WTC11 (cell line): ENCODE results near the gene SHANK3.

ENCODE experiments used
- ATF1 ChIP-seq: sonication (generic); formaldehyde crosslinking; IDR thresholded peaks from 2 replicates; pipeline ENCODE4 v1.8.1; 2023; ENCODE audit warnings: mild to moderate bottlenecking, moderate library complexity, missing genetic modification reagents
- CREB1 ChIP-seq: sonication (generic); formaldehyde crosslinking; IDR thresholded peaks from 2 replicates; pipeline ENCODE4 v1.8.0; 2023; ENCODE audit warnings: mild to moderate bottlenecking, missing genetic modification reagents
- ESRRA ChIP-seq: sonication (generic); formaldehyde crosslinking; IDR thresholded peaks from 2 replicates; pipeline ENCODE4 v1.8.1; 2022; ENCODE audit warnings: mild to moderate bottlenecking, missing genetic modification reagents, borderline replicate concordance
- NR2C2 ChIP-seq: sonication (generic); formaldehyde crosslinking; IDR thresholded peaks from 2 replicates; pipeline ENCODE4 v1.8.0; 2022; ENCODE audit warnings: mild to moderate bottlenecking, missing genetic modification reagents
- TF ChIP-seq, protein P1 (sequence below): sonication (generic); formaldehyde crosslinking; IDR thresholded peaks from 2 replicates; pipeline ENCODE4 v1.8.0; 2022; ENCODE audit warnings: mild to moderate bottlenecking, missing genetic modification reagents
- TF ChIP-seq, protein P2 (sequence below): fragments of 200-600 bp; IDR thresholded peaks from 2 replicates; pipeline ENCODE4 v1.8.0; 2022; ENCODE audit warnings: antibody characterized with exemption
- TF ChIP-seq, protein P3 (sequence below): sonication (generic); formaldehyde crosslinking; conservative IDR thresholded peaks from 2 replicates; pipeline ENCODE4 v1.8.1; 2023; ENCODE audit warnings: mild to moderate bottlenecking, low read depth, missing genetic modification reagents, moderate library complexity
- TF ChIP-seq, protein P4 (sequence below): sonication (generic); formaldehyde crosslinking; IDR thresholded peaks from 2 replicates; pipeline ENCODE4 v1.8.1; 2022; ENCODE audit warnings: missing genetic modification reagents, borderline replicate concordance
- TF ChIP-seq, protein P5 (sequence below): sonication (generic); formaldehyde crosslinking; IDR thresholded peaks from 2 replicates; pipeline ENCODE4 v1.8.1; 2022; ENCODE audit warnings: low read depth, missing genetic modification reagents, borderline replicate concordance

DNA sequence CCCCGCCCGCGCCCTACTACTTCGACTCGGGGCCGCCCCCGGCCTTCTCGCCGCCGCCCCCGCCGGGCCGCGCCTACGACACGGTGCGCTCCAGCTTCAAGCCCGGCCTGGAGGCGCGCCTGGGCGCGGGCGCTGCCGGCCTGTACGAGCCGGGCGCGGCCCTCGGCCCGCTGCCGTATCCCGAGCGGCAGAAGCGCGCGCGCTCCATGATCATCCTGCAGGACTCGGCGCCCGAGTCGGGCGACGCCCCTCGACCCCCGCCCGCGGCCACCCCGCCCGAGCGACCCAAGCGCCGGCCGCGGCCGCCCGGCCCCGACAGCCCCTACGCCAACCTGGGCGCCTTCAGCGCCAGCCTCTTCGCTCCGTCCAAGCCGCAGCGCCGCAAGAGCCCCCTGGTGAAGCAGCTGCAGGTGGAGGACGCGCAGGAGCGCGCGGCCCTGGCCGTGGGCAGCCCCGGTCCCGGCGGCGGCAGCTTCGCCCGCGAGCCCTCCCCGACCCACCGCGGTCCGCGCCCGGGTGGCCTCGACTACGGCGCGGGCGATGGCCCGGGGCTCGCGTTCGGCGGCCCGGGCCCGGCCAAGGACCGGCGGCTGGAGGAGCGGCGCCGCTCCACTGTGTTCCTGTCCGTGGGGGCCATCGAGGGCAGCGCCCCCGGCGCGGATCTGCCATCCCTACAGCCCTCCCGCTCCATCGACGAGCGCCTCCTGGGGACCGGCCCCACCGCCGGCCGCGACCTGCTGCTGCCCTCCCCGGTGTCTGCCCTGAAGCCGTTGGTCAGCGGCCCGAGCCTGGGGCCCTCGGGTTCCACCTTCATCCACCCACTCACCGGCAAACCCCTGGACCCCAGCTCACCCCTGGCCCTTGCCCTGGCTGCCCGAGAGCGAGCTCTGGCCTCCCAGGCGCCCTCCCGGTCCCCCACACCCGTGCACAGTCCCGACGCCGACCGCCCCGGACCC, 48.0 kb downstream of the SHANK3 start:
- TF ChIP-seq, protein P1, sequence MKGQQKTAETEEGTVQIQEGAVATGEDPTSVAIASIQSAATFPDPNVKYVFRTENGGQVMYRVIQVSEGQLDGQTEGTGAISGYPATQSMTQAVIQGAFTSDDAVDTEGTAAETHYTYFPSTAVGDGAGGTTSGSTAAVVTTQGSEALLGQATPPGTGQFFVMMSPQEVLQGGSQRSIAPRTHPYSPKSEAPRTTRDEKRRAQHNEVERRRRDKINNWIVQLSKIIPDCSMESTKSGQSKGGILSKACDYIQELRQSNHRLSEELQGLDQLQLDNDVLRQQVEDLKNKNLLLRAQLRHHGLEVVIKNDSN (CRISPR knock-in tag) = no peak
- TF ChIP-seq, protein P2, sequence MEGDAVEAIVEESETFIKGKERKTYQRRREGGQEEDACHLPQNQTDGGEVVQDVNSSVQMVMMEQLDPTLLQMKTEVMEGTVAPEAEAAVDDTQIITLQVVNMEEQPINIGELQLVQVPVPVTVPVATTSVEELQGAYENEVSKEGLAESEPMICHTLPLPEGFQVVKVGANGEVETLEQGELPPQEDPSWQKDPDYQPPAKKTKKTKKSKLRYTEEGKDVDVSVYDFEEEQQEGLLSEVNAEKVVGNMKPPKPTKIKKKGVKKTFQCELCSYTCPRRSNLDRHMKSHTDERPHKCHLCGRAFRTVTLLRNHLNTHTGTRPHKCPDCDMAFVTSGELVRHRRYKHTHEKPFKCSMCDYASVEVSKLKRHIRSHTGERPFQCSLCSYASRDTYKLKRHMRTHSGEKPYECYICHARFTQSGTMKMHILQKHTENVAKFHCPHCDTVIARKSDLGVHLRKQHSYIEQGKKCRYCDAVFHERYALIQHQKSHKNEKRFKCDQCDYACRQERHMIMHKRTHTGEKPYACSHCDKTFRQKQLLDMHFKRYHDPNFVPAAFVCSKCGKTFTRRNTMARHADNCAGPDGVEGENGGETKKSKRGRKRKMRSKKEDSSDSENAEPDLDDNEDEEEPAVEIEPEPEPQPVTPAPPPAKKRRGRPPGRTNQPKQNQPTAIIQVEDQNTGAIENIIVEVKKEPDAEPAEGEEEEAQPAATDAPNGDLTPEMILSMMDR = no peak
- TF ChIP-seq, protein P3, sequence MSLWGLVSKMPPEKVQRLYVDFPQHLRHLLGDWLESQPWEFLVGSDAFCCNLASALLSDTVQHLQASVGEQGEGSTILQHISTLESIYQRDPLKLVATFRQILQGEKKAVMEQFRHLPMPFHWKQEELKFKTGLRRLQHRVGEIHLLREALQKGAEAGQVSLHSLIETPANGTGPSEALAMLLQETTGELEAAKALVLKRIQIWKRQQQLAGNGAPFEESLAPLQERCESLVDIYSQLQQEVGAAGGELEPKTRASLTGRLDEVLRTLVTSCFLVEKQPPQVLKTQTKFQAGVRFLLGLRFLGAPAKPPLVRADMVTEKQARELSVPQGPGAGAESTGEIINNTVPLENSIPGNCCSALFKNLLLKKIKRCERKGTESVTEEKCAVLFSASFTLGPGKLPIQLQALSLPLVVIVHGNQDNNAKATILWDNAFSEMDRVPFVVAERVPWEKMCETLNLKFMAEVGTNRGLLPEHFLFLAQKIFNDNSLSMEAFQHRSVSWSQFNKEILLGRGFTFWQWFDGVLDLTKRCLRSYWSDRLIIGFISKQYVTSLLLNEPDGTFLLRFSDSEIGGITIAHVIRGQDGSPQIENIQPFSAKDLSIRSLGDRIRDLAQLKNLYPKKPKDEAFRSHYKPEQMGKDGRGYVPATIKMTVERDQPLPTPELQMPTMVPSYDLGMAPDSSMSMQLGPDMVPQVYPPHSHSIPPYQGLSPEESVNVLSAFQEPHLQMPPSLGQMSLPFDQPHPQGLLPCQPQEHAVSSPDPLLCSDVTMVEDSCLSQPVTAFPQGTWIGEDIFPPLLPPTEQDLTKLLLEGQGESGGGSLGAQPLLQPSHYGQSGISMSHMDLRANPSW = no peak
- TF ChIP-seq ESRRA (CRISPR knock-in tag) (no peak), ATF1 (CRISPR knock-in tag) (no peak), CREB1 (CRISPR knock-in tag) (no peak), NR2C2 (CRISPR knock-in tag) (no peak)
- TF ChIP-seq, protein P4, sequence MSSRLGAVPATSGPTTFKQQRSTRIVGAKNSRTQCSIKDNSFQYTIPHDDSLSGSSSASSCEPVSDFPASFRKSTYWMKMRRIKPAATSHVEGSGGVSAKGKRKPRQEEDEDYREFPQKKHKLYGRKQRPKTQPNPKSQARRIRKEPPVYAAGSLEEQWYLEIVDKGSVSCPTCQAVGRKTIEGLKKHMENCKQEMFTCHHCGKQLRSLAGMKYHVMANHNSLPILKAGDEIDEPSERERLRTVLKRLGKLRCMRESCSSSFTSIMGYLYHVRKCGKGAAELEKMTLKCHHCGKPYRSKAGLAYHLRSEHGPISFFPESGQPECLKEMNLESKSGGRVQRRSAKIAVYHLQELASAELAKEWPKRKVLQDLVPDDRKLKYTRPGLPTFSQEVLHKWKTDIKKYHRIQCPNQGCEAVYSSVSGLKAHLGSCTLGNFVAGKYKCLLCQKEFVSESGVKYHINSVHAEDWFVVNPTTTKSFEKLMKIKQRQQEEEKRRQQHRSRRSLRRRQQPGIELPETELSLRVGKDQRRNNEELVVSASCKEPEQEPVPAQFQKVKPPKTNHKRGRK = no peak
- TF ChIP-seq, protein P5, sequence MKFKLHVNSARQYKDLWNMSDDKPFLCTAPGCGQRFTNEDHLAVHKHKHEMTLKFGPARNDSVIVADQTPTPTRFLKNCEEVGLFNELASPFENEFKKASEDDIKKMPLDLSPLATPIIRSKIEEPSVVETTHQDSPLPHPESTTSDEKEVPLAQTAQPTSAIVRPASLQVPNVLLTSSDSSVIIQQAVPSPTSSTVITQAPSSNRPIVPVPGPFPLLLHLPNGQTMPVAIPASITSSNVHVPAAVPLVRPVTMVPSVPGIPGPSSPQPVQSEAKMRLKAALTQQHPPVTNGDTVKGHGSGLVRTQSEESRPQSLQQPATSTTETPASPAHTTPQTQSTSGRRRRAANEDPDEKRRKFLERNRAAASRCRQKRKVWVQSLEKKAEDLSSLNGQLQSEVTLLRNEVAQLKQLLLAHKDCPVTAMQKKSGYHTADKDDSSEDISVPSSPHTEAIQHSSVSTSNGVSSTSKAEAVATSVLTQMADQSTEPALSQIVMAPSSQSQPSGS (CRISPR knock-in tag) = no peak
